D721Med (cell line): Measurements from ENCODE around the gene SERPINB5.

Experiments
- DNase-seq: peaks from one replicate; pipeline ENCODE4 v3.0.0; 2011; ENCODE audit warnings: low spot score; ENCODE audit not compliant: insufficient read length
- FAIRE-seq: peaks from 2 replicates; lab custom pipeline; 2011; peaks lifted over from hg19 to GRCh38; lab: Jason Lieb, UNC
- TF ChIP-seq, protein P1 (sequence below): IDR thresholded peaks from 2 replicates; pipeline ENCODE4 v1.5.1; 2012; ENCODE audit warnings: mild to moderate bottlenecking, control low read depth; ENCODE audit not compliant: insufficient read depth; ENCODE audit errors: missing control alignments

SERPINB5 gene

GRCh38 chr18:63479826-63480225, 3.1 kb downstream of the SERPINB5 start:
- TF ChIP-seq, protein P1, sequence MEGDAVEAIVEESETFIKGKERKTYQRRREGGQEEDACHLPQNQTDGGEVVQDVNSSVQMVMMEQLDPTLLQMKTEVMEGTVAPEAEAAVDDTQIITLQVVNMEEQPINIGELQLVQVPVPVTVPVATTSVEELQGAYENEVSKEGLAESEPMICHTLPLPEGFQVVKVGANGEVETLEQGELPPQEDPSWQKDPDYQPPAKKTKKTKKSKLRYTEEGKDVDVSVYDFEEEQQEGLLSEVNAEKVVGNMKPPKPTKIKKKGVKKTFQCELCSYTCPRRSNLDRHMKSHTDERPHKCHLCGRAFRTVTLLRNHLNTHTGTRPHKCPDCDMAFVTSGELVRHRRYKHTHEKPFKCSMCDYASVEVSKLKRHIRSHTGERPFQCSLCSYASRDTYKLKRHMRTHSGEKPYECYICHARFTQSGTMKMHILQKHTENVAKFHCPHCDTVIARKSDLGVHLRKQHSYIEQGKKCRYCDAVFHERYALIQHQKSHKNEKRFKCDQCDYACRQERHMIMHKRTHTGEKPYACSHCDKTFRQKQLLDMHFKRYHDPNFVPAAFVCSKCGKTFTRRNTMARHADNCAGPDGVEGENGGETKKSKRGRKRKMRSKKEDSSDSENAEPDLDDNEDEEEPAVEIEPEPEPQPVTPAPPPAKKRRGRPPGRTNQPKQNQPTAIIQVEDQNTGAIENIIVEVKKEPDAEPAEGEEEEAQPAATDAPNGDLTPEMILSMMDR: no peak
- FAIRE-seq (no peak), DNase-seq (no peak)

- DNase-seq (no peak), FAIRE-seq (no peak)
- TF ChIP-seq, protein P1: no peak
Measured at GRCh38 chr18:63480476-63480875, 3.7 kb downstream of the SERPINB5 start.

- FAIRE-seq (peak; percentile 96), DNase-seq (no peak)
- TF ChIP-seq, protein P1: no peak
Measured at GRCh38 chr18:63480915-63481314, 4.2 kb downstream of the SERPINB5 start.

- no peak for DNase-seq
- TF ChIP-seq, protein P1: no peak
- no peak for FAIRE-seq
Measured at GRCh38 chr18:63487676-63488075, 10.9 kb downstream of the SERPINB5 start.

- DNase-seq (no peak), FAIRE-seq (no peak)
- TF ChIP-seq, protein P1: no peak
Measured at GRCh38 chr18:63488160-63488559, 11.4 kb downstream of the SERPINB5 start.

- FAIRE-seq: no peak
- no peak for DNase-seq
- TF ChIP-seq, protein P1: no peak
Measured at GRCh38 chr18:63492851-63493250, 16.1 kb downstream of the SERPINB5 start.

DNA sequence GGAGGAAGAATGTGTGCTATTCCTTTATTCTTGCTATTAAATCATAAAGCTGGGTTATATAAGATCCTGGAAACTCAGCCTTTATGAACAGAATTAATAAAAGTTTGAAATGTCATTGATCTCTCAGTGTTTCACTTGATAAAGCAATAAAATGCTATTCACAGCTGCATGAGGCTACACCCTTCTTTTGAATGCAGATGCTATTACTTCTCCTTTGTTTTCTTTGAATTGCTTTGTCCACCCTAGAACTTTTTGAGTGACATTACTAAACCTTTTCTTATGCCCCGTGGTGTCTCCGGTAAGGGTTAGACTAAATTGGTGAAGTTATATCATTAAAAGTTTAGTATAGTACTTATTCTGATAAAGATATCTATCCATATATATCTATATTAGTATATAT, 18.9 kb downstream of the SERPINB5 start:
- TF ChIP-seq, protein P1: no peak
- FAIRE-seq (no peak), DNase-seq (no peak)
